COLO668 (cell line): ENCODE measurements around the gene ZNF423.
"Not testable (repeated sequence)": the region's sequence is repeated elsewhere in the genome, so short reads cannot be mapped to it uniquely, and the experiment has no call there.

Experiments used
- DNase-seq: peaks from one replicate; lab custom pipeline; 2025; ENCODE audit not compliant: unreplicated experiment; lab: John Stamatoyannopoulos, UW

The ZNF423 gene

DNA sequence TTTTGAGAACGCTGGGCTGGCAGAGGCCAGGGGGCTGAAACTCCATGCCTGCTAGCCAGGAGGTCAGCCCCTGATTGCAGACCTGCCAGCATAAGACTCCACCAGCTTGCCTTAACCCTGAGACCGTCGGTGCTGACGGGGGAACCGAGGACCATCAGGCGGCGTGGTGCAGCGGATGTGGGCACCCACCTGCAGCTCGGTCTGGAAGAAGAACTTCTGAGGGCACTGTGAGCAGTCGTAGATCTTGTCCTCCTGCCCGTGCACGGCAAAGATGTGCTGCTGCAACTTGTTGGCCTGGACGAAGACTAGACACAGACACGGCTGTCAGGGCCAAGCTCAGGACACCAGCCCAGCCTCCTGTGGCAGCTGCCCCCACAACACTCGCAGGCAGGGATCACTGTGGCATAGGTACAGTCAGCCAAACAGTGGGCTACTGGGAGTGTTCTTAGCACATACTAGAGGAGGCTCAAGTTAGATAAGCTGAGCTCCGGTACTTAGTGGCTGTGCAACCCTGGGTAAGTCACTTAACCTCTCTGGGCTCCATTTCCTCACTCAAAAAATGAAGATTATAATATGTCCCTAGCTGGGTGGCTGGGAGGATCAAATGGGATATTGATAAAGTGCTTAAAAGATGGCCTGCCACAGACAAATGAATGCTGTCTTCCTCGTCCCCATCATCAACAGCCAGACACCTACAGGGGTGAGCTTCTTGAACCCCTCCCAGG is 332.3 kb downstream of the ZNF423 start:
- no peak for DNase-seq

DNA sequence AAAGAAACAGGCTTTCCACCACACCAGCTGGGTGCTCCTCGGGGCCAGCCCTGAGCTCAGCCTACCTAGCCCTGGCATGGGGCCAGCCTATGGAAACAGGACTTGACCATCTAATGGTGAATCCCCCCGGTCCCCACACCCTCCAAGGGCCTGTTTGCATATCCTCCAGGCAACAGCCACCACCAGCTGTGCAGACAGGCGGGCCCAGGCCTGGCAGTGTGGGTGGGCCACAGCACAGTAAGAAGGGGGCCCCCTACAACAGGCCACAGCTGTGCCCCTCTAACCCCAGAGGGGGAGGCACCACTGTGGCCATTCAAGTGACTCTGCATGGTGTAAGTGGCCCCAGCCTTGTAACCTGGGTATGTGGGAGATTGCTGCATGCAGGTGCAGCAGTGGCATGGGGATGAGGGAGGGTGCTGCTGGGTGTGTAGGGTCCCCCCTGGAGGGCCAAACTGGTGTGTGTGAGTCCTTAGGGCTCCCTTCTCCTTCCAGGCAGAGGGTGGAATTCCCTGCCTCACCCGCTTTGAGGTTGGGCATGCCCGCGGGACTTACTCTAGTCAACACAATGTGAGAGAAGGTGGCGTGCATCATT is 334.1 kb downstream of the ZNF423 start:
- DNase-seq, result no peak

DNA sequence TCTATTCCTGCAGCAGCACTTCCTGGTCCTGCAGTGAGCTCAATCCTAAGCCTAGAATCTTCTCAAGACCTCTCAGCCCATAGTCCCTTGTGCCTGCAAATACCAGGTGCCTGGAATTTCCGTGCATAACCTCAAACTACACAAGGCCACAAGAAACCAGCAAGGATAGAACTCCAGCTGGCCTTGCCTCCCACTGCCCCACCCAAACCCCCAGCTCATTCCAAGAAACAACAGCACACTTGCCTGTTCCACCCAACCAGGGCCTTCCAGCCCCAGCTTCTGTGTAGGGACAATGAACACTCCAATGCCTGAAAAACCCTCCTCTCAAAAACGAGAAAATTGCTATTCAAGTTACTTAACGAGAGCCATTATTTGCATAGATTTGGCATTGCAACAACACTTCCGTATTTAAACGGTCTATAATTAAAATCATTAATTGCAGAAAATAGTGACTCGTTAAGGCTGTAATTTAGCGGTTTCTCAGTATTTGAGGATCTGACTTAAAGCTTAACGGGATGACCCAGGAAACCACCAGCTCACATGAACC is 335.3 kb downstream of the ZNF423 start:
- no peak for DNase-seq

- DNase-seq, result no peak
Observed at GRCh38 chr16:49519741-49520140, 336.2 kb downstream of the ZNF423 start.

DNA sequence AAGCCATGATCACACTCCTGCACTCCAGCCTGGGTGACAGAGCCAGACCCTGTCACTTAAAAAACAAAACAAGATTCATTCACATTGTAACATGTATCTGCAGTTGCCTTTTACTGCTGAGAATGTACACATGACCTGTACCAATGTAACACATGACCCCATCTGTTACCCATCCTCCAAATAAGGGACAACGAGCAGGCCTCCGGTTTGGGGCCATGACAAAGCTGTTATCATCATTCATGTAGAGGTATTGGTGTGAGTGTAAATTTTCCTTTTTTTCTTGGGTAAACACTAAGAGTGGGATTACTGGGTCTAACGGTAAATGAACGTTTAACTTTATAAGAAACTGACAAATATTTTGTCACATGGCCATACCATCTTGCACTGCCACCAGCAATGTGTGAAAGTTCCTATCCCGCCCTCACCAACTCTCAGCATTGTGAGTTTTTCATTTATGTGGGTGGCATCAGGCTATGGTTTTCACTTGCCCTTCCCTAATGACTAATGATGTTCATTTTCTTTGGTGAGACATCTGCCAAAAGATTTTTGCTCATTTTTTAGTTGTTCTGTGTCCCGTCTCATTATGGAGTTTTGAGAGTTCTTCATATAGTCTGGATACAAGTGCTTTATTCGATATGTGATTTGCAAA is 336.8 kb downstream of the ZNF423 start:
- no peak for DNase-seq

DNA sequence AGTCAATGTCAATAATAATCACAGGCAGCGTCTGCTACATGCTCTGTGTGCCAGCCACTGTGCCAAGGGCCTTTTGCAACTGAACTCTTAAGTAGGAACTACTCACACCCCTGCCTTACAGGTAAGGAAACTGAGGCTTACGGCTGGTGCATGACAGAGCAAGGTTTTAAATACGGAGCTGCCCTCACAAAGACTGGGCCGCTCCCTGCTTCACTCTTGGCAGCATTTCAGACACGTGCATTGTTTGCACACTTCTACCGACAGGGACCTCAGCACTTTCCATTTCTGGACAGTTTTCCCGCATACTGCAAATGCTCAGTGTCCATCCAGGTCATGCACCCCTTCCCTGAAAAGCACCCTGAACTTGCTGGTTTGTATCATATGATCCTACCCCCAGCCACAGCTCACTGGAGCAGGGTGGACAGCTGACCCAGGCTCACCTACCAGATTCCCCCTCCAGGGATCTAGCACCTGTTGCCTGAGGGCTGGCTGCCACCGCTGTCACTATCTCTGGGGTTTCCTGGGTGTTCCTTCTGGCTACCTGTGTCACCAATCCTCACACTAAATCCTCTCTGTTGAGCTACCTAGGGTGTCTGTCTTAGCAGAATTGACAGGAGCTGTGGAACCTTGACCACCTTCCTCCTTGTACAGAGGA is 339.4 kb downstream of the ZNF423 start:
- DNase-seq, result no peak

GRCh38 chr16:49515861-49516260 is 340.1 kb downstream of the ZNF423 start:
- DNase-seq, result no peak

- no peak for DNase-seq
Observed at GRCh38 chr16:49515016-49515565, 340.8 kb downstream of the ZNF423 start.

GRCh38 chr16:49514073-49514980 is 341.6 kb downstream of the ZNF423 start:
- DNase-seq, result no peak

DNA sequence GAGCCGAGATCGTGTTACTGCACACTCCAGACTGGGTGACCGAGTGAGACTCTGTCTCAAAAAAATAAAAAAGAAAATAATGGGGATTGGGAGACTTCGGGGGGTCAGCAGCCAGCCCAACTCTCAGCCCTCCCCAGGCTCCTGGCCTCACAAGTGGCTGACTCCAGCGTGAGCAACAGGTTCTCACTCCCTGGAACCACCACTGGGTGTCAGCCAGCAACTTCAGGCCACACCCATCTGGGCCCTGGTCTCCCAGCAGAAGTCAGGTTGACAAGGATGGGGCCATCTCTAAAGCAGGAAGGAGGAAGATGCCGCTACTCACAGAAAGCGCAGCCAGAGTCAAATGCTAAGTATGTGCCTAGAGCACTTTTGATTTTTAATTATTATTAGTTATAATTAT is 342.9 kb downstream of the ZNF423 start:
- no peak for DNase-seq

DNA sequence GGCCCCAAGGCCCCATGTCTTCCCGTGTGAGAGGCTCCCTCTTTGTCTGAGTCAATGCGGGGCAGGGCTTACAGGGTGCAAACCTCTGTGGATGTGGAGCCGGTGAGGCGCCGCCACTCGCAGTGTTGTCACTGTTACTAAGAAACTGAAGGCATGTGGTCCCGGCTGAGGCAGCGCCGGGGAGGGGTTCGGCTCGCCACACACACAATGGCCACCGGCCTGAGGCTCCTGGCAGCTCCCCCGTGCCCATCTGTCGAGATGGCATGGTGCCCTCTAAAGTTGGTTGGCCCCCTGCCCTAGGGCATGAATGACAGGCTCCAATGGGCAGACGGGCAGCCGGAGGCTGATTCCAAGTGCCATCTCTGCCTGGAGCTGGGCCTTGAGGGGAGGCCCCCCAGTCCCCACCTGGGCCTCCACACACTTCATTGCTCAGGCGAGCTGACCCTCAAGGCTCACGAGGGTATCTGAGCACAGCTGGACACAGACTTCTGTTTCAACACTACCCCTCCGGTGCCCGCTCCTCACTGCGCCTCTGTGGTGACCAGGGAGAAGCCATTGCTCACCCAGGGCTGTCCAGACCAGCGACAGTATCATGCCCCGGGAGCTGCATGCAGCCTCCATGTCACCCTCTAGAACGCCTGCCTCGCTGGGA is 345.1 kb downstream of the ZNF423 start:
- DNase-seq, result no peak

GRCh38 chr16:49510141-49510540 is 345.8 kb downstream of the ZNF423 start:
- no peak for DNase-seq

DNA sequence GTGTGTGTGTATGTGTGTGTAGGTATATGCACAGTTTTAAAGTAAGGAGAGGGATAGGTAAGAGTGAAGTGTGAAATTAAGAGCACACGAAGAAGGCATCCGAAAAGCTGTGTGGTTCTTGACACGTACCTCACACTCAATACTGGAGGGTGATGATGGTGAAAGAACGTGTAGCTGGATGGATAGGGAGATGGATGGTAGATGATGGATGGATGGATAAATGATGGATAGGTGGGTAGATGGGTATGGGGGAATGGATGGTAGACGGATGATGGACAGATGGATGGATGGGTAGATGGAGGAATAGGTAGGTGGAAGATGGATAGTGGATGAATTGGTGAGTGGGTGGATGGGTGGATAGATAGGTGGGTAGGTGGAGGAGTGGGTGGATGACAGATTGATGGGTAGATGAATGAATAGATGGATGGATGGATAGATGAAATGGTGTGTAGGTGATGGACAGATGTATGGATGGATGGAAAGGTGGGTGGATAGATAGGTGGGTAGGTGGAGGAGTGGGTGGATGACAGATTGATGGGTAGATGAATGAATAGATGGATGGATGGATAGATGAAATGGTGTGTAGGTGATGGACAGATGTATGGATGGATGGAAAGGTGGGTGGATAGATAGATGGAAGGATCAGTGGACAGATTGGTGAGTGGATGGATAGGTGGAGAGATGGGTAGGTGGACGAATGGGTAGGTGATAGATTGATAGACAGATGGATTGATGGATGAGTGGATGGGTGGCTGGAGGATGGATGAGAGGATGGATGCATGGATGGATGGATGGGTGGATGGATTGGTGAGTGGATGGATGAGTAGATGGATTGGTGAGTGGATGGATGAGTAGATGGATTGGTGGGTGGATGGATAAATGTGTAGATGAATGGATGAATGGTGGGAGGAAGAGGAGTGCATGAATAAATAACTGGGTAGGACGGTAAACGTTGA is 349.6 kb downstream of the ZNF423 start:
- DNase-seq, result not testable (repeated sequence)

DNA sequence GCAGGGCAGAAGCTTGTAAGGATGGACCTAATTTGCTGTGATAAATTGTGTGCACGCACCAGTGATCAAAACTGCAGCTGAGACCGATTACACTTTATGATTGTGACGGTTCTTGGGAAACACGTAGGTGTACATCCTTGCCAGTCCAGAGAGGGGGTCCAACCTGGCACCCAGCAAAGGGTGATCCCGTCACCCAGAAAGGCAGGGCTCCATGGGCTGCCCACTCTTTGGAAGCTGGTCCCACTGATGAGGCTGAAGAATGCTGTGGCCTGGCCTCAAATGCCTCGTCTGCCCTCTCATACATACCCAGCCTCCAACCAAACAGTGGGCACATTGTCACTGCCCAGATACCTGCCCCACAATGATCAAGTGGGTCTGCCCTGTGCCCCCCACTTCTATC is 350.4 kb downstream of the ZNF423 start:
- DNase-seq, result no peak

GRCh38 chr16:49504626-49505025 is 351.3 kb downstream of the ZNF423 start:
- no peak for DNase-seq

- DNase-seq, result no peak
Observed at GRCh38 chr16:49504023-49504364, 351.9 kb downstream of the ZNF423 start.

GRCh38 chr16:49503256-49504022 is 352.5 kb downstream of the ZNF423 start:
- DNase-seq, result no peak
